ENCODE data around the gene TUBGCP6. TPM values are rescaled to one million over a fixed set of nuclear protein-coding genes. Genes with fewer than 3 reads are reported as not detected.
"Not testable (repeated sequence)": the region's sequence is repeated elsewhere in the genome, so short reads cannot be mapped to it uniquely, and the experiment has no call there.

TUBGCP6 gene
- total RNA-seq, 1 donor from 2014 or later: 16.9 TPM

GRCh38 chr22:50207383-50208140 lies 37.3 kb downstream of the TUBGCP6 start:
- Histone ChIP-seq H3K36me3 (peaks cover 10% of the 10 kb centered on the region), H2AFZ (replicated peaks) (no peak overlapping the region), H3F3A (ENCODE audit: low read depth) (peaks cover 3% of the 10 kb centered on the region), H3K79me2 (ENCODE audit: low read depth) (peaks cover 14% of the 10 kb centered on the region), H3K9me3 (ENCODE audit: low read depth) (no peaks in the 10 kb centered on the region), H3K4me1 (peaks cover under 1% of the 10 kb centered on the region), H3K4me2 (no peak overlapping the region), H3K9ac (no peak overlapping the region), H3K27me3 (no peaks in the 10 kb centered on the region), H3K4me3 (no peak overlapping the region), H3K27ac (no peak overlapping the region), H4K20me1 (ENCODE audit: low read depth) (peaks cover 35% of the 10 kb centered on the region)
- Mint-ChIP-seq H3K36me3 (peaks cover 33% of the 10 kb centered on the region), H3K9me3 (peaks cover 4% of the 10 kb centered on the region), H3K4me1 (peaks cover 11% of the 10 kb centered on the region), H3K27ac (no peak overlapping the region), H3K27me3 (ENCODE audit: insufficient read depth, low read depth) (peaks cover 4% of the 10 kb centered on the region), H3K4me3 (no peak overlapping the region)
- DNase-seq (ENCODE audit: low spot score): no peak
- no peak for TF ChIP-seq EZH2phosphoT487 (IDR thresholded peaks at IDR 0.05)

GRCh38 chr22:50206599-50206998 lies 38.2 kb downstream of the TUBGCP6 start:
- H3F3A ChIP-seq (ENCODE audit: low read depth): peaks cover 3% of the 10 kb centered on the region

GRCh38 chr22:50205781-50206569 lies 38.8 kb downstream of the TUBGCP6 start:
- no peaks in the 10 kb centered on the region for H3K9me3 ChIP-seq (ENCODE audit: low read depth)
- peaks cover 27% of the 10 kb centered on the region for H3K79me2 ChIP-seq (ENCODE audit: low read depth)
- Mint-ChIP-seq H3K4me3 (no peak overlapping the region), H3K36me3 (peaks cover 32% of the 10 kb centered on the region), H3K4me1 (peaks cover 19% of the 10 kb centered on the region), H3K9me3 (peaks cover 4% of the 10 kb centered on the region), H3K27me3 (ENCODE audit: insufficient read depth, low read depth) (peaks cover 6% of the 10 kb centered on the region), H3K27ac (no peak overlapping the region)
- H3K27ac ChIP-seq: no peak overlapping the region
- no peak for DNase-seq (ENCODE audit: low spot score)
- H3F3A ChIP-seq (ENCODE audit: low read depth): peaks cover 3% of the 10 kb centered on the region
- H2AFZ ChIP-seq (replicated peaks): no peak overlapping the region
- H3K4me1 ChIP-seq: peaks cover 10% of the 10 kb centered on the region
- peaks cover 12% of the 10 kb centered on the region for H3K36me3 ChIP-seq
- peaks cover 48% of the 10 kb centered on the region for H4K20me1 ChIP-seq (ENCODE audit: low read depth)
- H3K4me3 ChIP-seq: no peak overlapping the region
- no peak for TF ChIP-seq CTCF (IDR thresholded peaks at IDR 0.05)
- no peak for TF ChIP-seq EZH2 (IDR thresholded peaks at IDR 0.05)
- TF ChIP-seq EZH2phosphoT487 (IDR thresholded peaks at IDR 0.05): no peak
- H3K4me2 ChIP-seq: no peak overlapping the region
- no peak overlapping the region for H3K9ac ChIP-seq
- peaks cover 7% of the 10 kb centered on the region for H3K27me3 ChIP-seq

More at GRCh38 chr22:50206599-50206998, 38.2 kb downstream of the TUBGCP6 start:
- DNase-seq (ENCODE audit: low spot score): peak; percentile 70
- H3K79me2 ChIP-seq (ENCODE audit: low read depth): peaks cover 24% of the 10 kb centered on the region
- Mint-ChIP-seq H3K4me3 (no peak overlapping the region), H3K4me1 (peaks cover 19% of the 10 kb centered on the region), H3K9me3 (peaks cover 4% of the 10 kb centered on the region), H3K36me3 (peaks cover 36% of the 10 kb centered on the region), H3K27ac (no peak overlapping the region), H3K27me3 (ENCODE audit: insufficient read depth, low read depth) (peaks cover 6% of the 10 kb centered on the region)
- H3K27me3 ChIP-seq: peaks cover 5% of the 10 kb centered on the region
- H3K9me3 ChIP-seq (ENCODE audit: low read depth): no peaks in the 10 kb centered on the region
- H4K20me1 ChIP-seq (ENCODE audit: low read depth): peaks cover 44% of the 10 kb centered on the region
- H3K9ac ChIP-seq: no peak overlapping the region
- no peak overlapping the region for H3K4me3 ChIP-seq
- no peak overlapping the region for H3K27ac ChIP-seq
- H2AFZ ChIP-seq (replicated peaks): no peak overlapping the region
- H3K4me2 ChIP-seq: no peak overlapping the region
- peaks cover 12% of the 10 kb centered on the region for H3K36me3 ChIP-seq
- peak; percentile 52 for TF ChIP-seq CTCF (IDR thresholded peaks at IDR 0.05)
- TF ChIP-seq EZH2phosphoT487 (IDR thresholded peaks at IDR 0.05): no peak
- TF ChIP-seq EZH2 (IDR thresholded peaks at IDR 0.05): no peak
- H3K4me1 ChIP-seq: peaks cover 10% of the 10 kb centered on the region

GRCh38 chr22:50204998-50205397 lies 39.8 kb downstream of the TUBGCP6 start:
- Histone ChIP-seq H4K20me1 (ENCODE audit: low read depth) (peaks cover 45% of the 10 kb centered on the region), H3K79me2 (ENCODE audit: low read depth) (peaks cover 27% of the 10 kb centered on the region), H3K36me3 (peaks cover 12% of the 10 kb centered on the region)
- not testable (repeated sequence) for H3K9me3 Mint-ChIP-seq; H3K27ac ChIP-seq; H3F3A ChIP-seq (ENCODE audit: low read depth); H3K27me3 Mint-ChIP-seq (ENCODE audit: insufficient read depth, low read depth); H3K4me2 ChIP-seq; H3K27ac Mint-ChIP-seq; H3K9ac ChIP-seq; H3K9me3 ChIP-seq (ENCODE audit: low read depth); DNase-seq (ENCODE audit: low spot score); H3K4me3 Mint-ChIP-seq; H3K27me3 ChIP-seq; H2AFZ ChIP-seq (replicated peaks); H3K4me1 ChIP-seq; H3K4me3 ChIP-seq
- Mint-ChIP-seq H3K36me3 (peaks cover 30% of the 10 kb centered on the region), H3K4me1 (peaks cover 19% of the 10 kb centered on the region)

Data from neural progenitor cell (in vitro differentiated cells).